Cerebellar nuclear complex (tissue), 1 donor: ENCODE measurements around the gene METAP1.
"Not testable (repeated sequence)": the region's sequence is repeated elsewhere in the genome, so short reads cannot be mapped to it uniquely, and the experiment has no call there.

Source experiments
- DNase-seq, 2 experiments: peaks; one replicate each; lab custom pipeline; 2025; lab: John Stamatoyannopoulos, UW

METAP1 gene

DNA sequence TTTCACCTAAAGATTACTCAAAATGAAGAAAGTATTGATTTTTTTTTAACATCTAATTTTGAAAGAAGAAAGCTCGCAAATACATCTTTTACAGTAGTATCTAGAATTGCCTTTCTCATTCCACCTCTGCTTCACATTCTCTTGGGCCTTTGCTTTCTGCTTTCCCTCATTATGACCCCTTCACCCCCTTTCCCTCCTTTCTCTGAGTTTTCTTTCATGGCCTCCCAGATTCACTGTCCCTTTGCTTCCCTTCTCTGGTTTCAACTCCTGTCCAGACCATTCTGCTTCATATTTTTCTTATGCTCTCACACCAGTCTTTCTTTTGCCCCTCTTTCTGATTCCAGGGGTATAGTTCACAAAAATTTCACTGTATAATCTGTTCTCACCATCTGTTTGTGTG is 64.0 kb downstream of the METAP1 start:
- DNase-seq, result no peak

DNA sequence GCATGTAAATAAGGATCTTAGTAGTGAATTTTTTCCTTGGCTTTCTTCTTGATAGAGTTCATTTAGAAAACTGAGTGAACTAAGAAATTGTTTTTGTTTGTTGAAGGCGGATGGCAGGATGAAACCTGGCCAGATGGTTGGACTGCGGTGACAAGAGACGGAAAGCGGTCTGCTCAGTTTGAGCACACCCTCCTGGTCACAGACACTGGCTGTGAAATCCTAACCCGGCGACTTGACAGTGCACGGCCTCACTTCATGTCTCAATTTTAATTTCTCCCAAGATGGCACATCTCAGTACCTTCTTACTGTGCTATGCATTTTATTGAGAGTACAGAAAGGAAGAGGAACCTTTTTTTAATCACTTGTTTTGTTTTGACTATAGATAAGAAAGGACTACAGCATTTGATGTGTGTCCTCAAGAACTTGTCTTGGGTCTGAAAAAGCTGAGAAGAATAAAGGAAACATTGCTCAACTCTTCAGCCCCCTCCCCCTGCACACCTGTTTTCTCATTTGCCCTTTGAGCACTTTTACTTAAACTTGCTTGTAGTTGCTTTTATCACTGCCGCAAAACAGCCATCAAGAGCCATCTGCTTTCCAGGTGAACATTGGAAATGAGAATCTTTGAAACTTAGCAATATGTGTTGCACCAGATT is 65.7 kb downstream of the METAP1 start:
- no peak for DNase-seq

DNA sequence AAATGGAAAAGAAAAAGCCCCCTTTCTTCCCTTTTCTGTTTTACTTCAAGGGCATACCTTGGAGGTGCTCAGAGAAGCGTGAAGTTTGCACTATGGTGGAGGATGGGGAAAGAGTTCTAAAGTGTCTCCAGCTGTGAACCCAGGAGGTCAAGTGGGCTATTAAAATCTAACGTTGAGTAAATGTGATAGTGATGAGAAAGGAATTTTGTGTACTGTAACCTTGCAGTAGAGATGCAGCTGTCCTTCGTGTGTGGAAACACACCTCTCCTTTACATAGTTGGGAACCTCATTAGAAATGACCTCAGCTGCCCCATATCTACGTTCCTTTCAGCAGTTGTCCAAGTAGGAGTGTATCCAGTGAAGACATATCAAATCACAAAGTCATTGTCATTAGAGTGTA is 66.6 kb downstream of the METAP1 start:
- no peak for DNase-seq

DNA sequence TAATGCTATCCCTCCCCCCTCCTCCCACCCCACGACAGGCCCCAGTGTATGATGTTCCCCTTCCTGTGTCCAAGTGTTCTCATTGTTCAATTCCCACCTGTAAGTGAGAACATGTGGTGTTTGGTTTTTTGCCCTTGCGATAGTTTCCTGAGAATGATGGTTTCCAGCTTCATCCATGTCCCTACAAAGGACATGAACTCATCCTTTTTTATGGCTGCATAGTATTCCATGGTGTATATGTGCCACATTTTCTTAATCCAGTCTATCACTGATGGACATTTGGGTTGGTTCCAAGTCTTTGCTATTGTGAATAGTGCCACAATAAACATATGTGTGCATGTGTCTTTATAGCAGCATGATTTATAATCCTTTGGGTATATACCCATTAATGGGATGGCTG is 70.0 kb downstream of the METAP1 start:
- not testable (repeated sequence) for DNase-seq

DNA sequence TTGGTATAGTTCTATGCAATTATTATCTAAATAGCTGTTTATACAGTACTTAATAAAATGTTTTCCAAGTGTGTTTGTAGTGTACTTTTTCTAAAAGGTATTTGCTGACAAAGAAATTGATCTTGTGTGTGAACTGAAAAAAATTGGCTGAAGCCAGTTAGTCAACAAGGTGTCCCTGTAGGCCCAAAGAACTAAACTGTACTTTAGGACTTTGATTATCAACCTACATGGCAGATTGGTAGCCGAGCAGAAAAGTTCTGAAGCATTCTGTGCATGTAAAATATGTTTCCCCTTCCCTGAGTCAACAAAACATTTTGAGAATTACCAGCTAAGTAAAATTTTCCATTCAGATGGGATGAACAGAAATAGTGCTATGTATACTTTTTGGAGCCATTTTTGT is 72.1 kb downstream of the METAP1 start:
- no peak for DNase-seq

DNA sequence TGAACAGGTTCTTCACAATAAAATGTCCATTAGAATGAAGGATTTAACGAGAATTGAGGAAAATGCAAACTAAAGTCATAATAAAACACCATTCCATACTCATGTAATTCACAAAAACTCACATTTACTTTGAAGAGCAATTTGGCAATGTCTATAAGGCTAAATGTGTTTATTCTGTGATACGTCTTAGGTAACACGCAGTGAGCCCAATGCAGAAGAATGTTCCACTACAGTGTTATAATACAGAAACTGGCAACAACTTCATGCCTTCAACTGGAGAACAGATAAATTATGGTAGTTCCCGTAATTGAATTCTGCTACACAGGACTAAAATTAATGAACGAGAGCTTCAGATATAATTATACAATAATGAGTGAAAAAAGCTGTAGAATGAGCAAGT is 75.6 kb downstream of the METAP1 start:
- DNase-seq, result no peak

DNA sequence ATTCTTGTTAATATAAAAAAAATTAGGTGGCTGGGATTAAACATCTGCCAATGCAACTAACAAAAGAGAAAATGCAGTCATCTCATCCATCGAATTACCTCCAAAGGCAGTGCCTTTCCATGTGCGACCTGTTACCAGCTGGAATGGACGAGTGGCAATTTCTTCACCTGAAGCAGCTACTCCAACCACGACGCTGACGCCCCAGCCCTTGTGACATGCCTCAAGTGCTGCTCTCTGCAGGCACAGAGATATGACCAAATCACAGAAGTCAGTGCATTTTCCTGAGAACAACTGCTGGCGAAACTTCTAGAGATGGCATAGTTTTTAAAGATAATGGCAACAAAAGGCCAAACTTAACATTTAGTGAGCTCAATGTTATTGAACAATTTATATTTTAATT is 79.3 kb downstream of the METAP1 start:
- no peak for DNase-seq

DNA sequence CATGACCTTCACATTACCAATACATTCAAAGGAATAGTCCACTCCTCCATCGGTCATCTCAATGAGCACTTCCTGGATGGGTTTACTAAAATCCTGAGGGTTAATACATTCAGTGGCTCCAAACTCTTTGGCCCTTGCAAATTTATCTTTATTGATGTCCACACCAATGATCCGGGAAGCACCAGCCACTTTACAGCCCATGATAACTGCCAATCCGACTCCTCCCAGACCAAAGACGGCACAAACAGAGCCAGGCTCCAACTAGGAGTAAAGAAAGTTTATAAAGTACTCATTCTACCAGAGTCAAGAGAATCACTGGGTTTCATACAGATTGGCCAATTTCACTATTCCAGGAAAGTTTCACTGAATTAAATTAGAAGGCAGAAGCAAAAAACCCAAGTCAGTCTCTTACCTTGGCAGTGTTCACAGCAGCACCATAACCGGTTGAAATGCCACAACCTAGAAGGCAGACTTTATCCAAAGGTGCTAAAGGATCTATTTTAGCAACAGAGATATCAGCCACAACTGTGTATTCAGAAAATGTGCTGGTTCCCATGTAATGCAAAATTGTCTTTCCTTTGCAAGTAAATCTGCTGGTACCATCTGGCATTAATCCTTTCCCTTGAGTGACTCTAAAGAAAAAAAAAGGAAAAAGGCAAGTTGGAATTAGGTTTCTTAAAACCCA is 80.9 kb downstream of the METAP1 start:
- no peak for DNase-seq

DNA sequence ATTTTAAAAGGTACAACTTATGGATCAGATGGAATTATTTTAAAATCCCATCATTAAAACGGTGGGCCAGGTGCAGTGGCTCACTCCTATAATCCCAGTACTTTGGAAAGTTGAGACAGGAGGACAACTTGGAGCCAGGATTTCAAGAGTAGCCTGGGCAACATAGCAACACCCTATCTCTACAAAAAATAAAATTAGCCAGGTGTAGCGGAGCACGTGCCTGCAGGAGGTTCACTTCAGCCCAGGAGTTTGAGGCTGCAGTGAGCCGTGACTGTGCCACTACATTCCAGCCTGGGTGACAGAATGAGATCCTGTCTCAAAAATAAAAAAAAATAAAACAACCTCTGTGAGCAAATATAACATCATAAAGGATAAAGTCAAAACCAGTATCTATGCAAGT is 81.7 kb downstream of the METAP1 start:
- no peak for DNase-seq

DNA sequence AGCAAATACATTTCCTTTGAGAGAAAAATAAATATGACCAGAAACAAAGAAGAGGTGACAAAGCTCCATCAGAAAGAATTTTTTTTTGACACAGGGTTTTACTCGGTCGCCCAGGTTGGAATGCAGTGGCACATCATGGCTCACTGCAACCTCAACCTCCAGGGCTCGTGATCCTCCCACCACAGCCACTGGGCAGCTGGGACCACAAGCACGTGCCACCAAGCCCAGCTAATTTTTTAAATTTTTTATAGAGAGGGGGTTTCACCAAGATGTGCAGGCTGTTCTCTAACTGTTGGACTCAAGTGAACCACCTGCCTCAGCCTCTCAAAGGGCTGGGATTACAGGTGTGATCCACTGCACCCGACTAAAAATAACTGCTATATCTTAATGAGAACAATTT is 82.8 kb downstream of the METAP1 start:
- no peak for DNase-seq

DNA sequence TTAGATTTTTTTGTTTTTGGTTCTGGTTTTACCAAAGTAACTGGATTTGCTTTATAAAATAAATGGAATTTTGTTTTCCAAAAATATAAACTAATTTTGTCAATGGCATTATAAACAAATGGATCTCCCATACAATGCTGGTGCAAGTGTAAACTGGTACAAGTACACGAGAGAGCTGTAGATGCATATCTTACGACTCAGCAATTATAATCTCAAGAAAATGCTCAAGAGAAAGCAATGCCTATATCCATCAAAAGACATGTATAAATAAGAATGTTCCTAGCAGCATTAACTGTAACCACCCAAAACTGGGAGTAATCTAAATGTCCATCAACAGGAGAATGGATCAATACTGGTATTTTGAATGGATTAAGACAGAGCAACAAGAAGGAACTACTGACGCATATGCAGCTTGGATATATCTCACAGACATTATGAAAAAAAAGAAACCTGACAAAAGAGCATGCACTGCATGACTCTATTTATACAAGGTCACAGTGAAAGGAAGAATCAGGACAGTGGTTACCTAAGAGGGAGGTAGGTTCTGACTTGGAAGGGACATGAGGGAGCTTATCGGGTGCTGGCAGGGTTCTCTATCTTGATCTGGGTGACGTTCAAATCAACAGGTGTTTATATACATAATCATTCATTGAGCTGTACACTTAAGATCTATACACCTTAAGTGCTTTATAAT is 83.6 kb downstream of the METAP1 start:
- DNase-seq, result no peak

DNA sequence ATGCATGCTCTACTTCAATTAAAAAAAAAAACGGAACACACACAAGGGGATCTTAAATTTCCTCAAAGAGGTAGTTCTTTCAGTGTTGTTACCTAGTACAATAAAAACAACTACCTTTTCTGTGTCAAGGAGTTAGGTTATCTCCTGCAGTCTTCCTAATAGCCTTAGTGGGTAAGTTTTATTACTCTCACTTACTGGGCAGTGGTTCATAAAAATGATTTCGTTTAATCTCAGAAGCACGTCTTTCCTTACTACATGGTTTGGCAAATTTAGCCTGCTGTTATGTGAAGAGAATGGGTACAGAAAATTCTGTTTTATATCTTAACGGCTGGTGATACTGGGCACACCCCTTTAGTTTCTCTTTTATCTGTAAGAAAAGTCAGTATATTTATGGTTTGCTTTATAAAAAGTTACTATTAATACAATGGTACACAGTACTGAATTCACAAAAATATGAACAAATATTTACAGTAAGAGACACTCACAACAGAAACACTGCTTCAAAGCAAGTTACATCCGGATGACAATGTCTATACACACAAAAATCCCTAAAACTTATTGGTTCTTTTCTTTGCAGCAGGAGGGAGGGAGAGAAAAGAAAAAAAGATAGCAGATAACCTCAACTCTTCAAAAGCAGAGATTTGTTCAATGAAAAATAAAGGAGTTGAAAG is 84.2 kb downstream of the METAP1 start:
- DNase-seq, result no peak

DNA sequence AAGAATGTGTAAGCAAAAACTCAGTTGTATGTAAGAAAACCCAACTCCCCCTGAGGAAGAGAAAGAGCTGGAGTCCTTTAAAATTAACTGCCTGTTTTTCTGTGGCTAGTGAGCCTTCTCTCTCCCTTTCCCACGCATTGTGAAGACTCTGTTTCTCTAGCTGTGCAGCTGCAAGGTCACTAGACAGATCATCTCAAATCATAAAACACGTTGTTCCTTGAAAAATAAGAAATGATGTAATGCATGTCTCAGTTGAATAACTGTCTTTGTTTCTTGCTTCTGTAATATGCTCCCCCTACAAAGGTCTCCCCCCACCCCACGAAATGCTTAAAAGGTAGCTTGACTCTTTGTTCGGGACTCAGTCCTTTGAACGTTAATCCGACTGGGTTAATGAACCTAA is 85.3 kb downstream of the METAP1 start:
- not testable (repeated sequence) for DNase-seq

DNA sequence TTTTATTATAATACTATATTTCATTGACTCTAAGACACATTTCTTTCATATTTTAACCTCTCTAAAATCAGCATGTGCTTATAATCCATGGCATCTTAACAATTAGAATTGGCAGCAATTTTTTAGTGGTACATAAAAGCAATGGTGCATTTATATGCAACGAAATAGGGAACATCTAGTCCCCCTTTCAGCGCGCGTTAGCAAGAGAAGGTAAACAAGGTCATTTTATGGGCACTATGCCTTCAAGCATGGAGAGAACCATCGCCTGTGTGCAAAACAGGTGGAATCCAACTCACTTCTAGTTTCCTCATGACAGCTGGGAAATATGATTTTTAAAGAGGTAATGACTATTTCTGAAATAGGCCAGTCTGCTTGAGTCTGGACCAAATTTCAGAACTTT is 86.7 kb downstream of the METAP1 start:
- DNase-seq, result no peak

DNA sequence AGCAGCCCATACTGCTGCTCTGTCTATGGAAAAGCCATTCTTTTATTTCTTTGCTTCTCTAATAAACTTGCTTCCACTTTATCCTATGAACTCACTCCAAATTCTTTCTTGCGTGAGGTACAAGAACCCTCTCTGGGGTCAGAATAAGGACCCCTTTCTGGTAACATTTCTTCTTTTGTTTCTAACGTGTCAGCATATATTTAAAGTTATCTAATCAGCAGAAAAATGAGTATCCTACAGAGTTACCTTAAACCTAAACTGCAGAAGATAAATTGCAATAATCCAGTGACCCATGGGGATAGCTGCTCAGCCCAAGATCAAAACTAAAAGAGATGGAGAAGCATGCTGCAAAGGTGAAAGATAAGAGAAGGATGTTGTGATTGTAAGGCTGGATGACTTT is 89.1 kb downstream of the METAP1 start:
- no peak for DNase-seq

DNA sequence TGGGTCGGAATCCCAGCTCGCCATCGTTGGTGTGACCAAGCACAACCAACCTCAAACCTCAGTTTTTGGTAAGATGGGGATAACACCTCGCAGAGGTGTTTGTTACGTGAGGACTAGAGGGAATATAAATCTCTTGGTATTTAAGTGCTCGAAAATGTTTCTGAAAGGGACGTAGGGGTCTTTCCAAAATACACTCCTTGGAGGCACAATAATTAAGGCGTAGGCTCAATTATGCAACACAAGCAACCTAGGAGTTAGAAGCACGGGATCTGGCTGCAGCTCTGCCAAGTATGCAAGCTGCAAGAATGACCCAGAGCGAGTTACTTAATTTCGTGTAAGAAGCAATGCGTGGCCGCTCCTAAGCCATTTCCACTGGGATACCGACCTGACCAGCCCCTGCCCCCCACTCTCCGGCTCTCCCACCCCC is 92.5 kb downstream of the METAP1 start:
- DNase-seq, result peak in 1 of 2 experiments; percentile 50

DNA sequence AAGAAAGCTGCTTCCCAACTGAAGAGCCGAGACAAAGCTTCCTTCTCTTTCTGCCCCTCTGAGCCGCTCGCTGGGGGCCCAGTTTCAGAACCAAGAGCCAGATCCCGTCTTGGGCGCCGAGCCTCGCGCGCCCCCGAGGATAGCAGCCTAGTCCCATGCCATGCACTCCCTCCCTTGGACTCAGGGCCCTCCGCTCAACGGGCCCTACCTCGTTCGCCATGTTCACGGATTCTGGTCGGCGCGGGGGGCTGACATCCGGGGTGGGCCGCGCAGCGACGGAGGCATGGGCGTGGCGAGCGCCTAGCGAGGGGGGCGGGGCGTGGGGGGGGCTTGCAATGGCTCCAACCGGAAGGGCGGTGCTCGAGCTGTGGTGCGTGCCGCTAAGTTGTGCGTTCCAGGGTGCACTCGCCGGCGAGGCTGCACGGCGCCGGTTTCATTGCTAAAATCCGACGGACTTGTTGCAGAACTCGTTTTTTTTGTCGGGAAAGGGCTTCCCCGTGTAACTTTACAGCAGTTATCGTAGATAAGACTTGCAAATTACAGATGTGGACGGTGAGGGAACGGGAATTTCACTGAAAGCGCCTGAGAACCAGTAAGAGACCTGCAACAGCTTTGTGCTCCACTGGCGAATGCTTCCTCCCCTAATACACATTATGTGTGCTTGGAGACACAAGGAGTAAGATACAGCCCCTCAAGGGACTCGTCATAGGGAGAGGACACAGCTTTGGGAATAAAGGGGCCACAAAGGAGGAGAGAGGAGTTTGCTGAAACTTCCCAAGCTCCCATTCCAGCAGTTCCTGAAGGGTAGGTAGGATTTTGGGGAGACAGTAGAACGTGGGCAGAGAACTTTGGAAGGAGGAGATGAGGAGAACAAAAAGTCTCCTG is 93.2 kb downstream of the METAP1 start, which contains the start of gene ADH5:
ADH5 (minus strand) TSS at position 308 of the 885 bp plus-strand sequence; CDS start at position 220, 88 bp downstream.
- DNase-seq, result no peak

DNA sequence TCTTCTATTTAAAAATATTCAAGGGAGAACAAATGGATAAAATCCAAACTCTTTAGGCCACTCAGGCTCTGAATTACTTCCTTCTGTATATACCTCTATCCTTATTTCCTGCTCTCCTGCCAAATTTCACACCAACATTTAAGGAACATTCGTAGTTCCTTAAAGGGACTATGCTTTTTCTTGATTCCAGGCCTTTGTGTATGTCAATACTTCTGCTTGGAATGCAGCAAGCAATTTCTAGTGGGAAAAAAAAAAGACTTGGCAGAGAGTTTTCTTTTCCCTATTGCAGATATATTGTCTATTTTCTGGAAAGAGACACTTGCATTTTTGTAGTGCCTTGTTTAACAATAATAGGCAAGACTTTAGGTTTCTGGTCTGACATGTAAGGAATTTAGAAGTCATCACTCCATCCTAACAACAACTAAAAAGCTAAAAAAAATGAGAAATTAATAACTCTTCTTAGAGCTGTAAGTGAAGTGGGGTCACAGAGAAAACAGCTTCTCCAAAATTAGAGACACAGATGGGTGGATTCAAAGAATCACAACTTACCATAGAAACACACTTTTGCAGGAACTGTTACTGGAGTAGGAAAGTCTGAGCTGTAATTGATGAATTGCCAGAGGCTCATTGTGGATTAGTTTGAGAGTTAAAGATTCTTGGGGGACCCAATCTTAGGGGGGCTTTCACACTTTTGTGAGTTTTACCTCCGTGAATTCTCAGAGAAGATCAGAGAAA is 95.1 kb downstream of the METAP1 start:
- no peak for DNase-seq

DNA sequence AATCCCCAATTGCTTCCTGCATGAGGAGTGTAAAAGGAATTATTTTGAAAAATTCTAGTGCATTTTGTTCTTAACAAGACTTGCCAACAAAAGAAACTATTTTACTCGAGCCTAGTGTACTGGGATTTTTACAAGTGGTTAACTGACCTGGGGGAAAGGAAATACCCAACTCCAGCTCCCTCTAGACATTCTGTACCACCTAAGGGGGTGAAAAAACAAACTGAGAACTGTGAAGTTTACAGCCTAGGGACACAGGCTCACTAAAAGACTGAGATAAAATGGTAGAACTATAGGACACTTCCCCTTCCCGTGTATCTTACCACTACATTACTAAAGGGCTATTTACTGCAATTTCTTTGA is 95.7 kb downstream of the METAP1 start:
- no peak for DNase-seq

DNA sequence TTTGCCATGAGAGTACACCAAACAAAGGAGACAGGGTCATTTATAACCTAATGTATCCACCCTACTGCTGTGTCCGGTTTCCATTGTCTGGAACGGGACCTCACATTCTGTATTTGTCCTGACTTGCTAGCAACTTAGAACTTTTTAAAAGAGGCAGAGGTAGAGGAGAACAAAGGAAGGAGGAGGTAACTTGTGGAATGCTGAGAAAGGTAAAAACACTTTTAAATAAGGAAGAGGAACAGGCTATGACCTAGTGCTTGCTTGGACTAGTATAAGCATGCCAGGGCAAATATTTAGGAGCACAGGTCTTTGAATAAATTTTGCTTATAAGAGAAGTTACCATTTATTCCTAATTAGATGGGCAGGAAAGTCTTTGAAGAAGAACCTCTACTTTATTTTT is 96.3 kb downstream of the METAP1 start:
- not testable (repeated sequence) for DNase-seq

DNA sequence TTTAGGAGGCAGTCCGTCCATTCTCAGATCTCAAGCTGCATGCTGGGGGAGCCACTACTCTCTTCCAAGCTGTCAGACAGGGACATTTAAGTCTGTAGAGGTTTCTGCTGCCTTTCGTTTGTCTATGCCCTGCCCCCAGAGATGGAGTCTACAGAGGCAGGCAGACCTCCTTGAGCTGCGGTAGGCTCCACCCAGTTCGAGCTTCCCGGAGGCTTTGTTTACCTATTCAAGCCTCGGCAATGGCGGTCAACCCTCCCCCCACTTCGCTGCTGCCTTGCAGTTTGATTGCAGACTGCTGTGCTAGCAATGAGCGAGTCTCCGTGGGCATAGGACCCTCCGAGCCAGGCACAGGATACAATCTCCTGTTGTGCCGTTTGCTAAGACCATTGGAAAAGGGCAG is 103.8 kb downstream of the METAP1 start:
- DNase-seq, result no peak
